Measurements from ENCODE around the gene GMIP. TPM values are rescaled to one million over a fixed set of nuclear protein-coding genes. Genes with fewer than 3 reads are reported as not detected.

GMIP gene
- total RNA-seq, 2 experiments from 2014 or later, result 96.7 to 104 TPM

- no peak for ATAC-seq
- Mint-ChIP-seq H3K4me1 (ENCODE audit: low read depth) (peaks cover 8% of the 10 kb centered on the region), H3K4me3 (no peak overlapping the region), H3K9me3 (ENCODE audit: insufficient read depth) (no peaks in the 10 kb centered on the region), H3K27me3 (ENCODE audit: low read depth) (no peaks in the 10 kb centered on the region), H3K36me3 (ENCODE audit: low read depth) (peaks cover 52% of the 10 kb centered on the region), H3K27ac (no peak overlapping the region)
- CTCF ChIA-PET, result no interaction called here
- no peak for DNase-seq
- POLR2A ChIA-PET, result no interaction called here
These were observed 3.8 kb upstream of the GMIP start for GRCh38 chr19:19647037-19647835.

- CTCF ChIA-PET, result no interaction called here
- H3K4me1 Mint-ChIP-seq (ENCODE audit: low read depth), result peaks cover 16% of the 10 kb centered on the region
- H3K4me3 Mint-ChIP-seq, result no peak overlapping the region
- ATAC-seq, result no peak
- no peak for DNase-seq
- POLR2A ChIA-PET, result interaction anchor here (3.1 kb wide), 1 partner anchor 113 kb away, joined by 14 read pairs; no protein-coding TSS in a partner anchor
- H3K27me3 Mint-ChIP-seq (ENCODE audit: low read depth), result no peaks in the 10 kb centered on the region
- H3K36me3 Mint-ChIP-seq (ENCODE audit: low read depth), result peaks cover 53% of the 10 kb centered on the region
- H3K27ac Mint-ChIP-seq, result peak overlapping the region; percentile 6
- no peaks in the 10 kb centered on the region for H3K9me3 Mint-ChIP-seq (ENCODE audit: insufficient read depth)
These were observed 1.9 kb upstream of the GMIP start for GRCh38 chr19:19645233-19645870.

DNA sequence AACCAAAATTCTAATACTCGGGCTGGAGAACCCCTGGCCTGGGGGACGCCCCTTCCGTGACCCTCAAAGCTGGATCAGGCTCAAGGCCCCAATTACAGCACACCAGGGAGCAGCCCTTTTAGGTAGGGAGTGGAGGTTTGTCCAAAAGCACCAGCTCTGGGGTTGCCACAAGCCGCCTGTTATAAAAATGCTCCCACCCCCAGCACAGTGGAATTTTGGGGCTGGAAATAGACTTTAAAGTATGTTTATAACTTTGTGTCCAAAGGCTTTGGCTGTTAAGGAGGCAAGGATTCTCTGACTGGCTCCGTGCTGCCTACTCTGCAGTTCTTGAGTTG is 564 bp upstream of the GMIP start:
- peak overlapping the region; percentile 98 for H3K4me3 Mint-ChIP-seq
- CTCF ChIA-PET, result interaction anchor here (0.7 to 1.7 kb wide), 17 partner anchors 14 to 153 kb away, joined by 3 to 29 read pairs (median 3); partner anchors contain the start of genes ATP13A1 and YJEFN3
- no peaks in the 10 kb centered on the region for H3K9me3 Mint-ChIP-seq (ENCODE audit: insufficient read depth)
- peaks cover 21% of the 10 kb centered on the region for H3K4me1 Mint-ChIP-seq (ENCODE audit: low read depth)
- ATAC-seq (no peak), DNase-seq (no peak)
- peaks cover 53% of the 10 kb centered on the region for H3K36me3 Mint-ChIP-seq (ENCODE audit: low read depth)
- no peaks in the 10 kb centered on the region for H3K27me3 Mint-ChIP-seq (ENCODE audit: low read depth)
- POLR2A ChIA-PET, result interaction anchor here (0.6 to 3.1 kb wide), 7 partner anchors 8 to 128 kb away, joined by 3 to 14 read pairs (median 3); partner anchors contain the start of genes ATP13A1, NDUFA13, TSSK6 and ZNF101
- H3K27ac Mint-ChIP-seq, result peak overlapping the region; percentile 94

DNA sequence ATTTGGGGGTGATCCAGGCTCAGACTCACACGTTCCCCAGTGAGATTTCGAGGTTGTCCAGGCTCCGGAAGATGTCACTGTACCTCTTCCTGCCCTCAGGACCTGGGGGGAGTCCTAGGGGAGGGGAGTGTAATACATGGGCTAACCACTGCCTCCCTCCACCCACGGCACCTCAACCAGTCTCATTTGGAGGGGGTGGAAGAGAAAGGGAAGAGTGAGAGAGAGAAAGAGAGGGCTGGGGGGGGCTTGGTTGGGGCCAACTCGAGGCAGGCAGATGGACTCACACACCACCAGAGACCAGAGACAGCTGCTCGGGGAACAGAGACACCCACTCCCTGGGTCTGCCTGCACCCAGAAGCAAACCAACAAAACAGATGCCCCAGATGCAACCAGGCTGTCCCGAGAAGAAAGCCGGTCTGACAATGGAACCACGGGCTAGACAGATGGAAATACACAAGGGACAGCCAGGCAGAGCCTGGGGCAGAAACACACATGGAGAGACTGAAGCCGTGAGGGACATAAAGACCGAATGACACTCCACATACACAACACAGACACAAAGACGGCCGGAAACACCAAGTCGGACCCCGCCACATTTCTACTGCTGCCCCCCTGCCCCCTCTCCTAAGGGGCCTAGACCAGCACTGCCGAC is 825 bp downstream of the GMIP start:
- Mint-ChIP-seq H3K36me3 (ENCODE audit: low read depth) (peaks cover 53% of the 10 kb centered on the region), H3K9me3 (ENCODE audit: insufficient read depth) (no peaks in the 10 kb centered on the region), H3K27ac (peak overlapping the region; percentile 94), H3K27me3 (ENCODE audit: low read depth) (no peaks in the 10 kb centered on the region), H3K4me1 (ENCODE audit: low read depth) (peaks cover 21% of the 10 kb centered on the region), H3K4me3 (peak overlapping the region; percentile 98)
- DNase-seq (peak; percentile 63), ATAC-seq (peak; percentile 28)
- ChIA-PET POLR2A (interaction anchor here (0.6 to 0.7 kb wide), 2 partner anchors 51 to 84 kb away, joined by 3 to 4 read pairs; no protein-coding TSS in a partner anchor), CTCF (no interaction called here)

GRCh38 chr19:19637523-19638251 is 5.8 kb downstream of the GMIP start:
- Mint-ChIP-seq H3K4me3 (no peak overlapping the region), H3K4me1 (ENCODE audit: low read depth) (peaks cover 33% of the 10 kb centered on the region), H3K36me3 (ENCODE audit: low read depth) (peaks cover 71% of the 10 kb centered on the region), H3K27ac (no peak overlapping the region), H3K9me3 (ENCODE audit: insufficient read depth) (no peaks in the 10 kb centered on the region), H3K27me3 (ENCODE audit: low read depth) (no peaks in the 10 kb centered on the region)
- POLR2A ChIA-PET, result interaction anchor here (0.6 kb wide), 1 partner anchor 63 kb away, joined by 3 read pairs; no protein-coding TSS in a partner anchor
- no peak for ATAC-seq
- DNase-seq, result no peak
- CTCF ChIA-PET, result no interaction called here

GRCh38 chr19:19637186-19637522 is 6.3 kb downstream of the GMIP start:
- no peaks in the 10 kb centered on the region for H3K9me3 Mint-ChIP-seq (ENCODE audit: insufficient read depth)
- ATAC-seq (no peak), DNase-seq (no peak)
- peaks cover 71% of the 10 kb centered on the region for H3K36me3 Mint-ChIP-seq (ENCODE audit: low read depth)
- no peak overlapping the region for H3K4me3 Mint-ChIP-seq
- ChIA-PET POLR2A (no interaction called here), CTCF (no interaction called here)
- no peak overlapping the region for H3K27ac Mint-ChIP-seq
- peaks cover 32% of the 10 kb centered on the region for H3K4me1 Mint-ChIP-seq (ENCODE audit: low read depth)
- no peaks in the 10 kb centered on the region for H3K27me3 Mint-ChIP-seq (ENCODE audit: low read depth)

DNA sequence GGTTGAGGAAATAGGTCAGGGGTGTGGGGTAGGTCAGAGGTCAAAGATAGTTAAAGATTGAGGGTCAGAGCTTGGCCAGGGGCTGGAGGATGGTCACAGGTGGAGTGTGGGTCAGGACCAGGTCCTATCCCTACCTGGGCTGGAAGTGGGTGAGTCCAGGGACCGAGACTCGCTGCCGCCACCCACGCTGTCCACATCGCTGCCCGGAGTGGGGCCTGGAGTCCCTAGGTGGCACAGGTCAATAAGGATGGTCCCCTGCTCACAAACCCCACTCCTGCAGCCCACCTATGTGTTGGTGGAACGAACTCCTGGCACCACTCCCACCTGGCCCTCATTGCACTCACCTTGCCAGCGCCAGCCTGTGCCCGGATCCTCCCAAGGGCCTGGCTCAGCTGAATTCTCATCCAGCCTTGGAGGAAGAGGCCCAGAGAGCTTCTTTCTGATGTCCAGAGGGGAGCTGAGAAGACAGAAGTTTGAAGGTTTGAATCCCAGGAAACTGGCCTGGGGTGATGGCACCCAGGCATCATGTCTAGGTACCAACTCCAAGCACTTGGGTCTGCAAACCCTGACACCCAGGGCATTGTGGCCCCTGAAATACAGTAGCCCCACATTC is 6.8 kb downstream of the GMIP start:
- Mint-ChIP-seq H3K4me1 (ENCODE audit: low read depth) (peaks cover 27% of the 10 kb centered on the region), H3K36me3 (ENCODE audit: low read depth) (peaks cover 67% of the 10 kb centered on the region), H3K4me3 (no peak overlapping the region), H3K27ac (no peak overlapping the region), H3K27me3 (ENCODE audit: low read depth) (no peaks in the 10 kb centered on the region), H3K9me3 (ENCODE audit: insufficient read depth) (no peaks in the 10 kb centered on the region)
- POLR2A ChIA-PET, result no interaction called here
- no peak for ATAC-seq
- no peak for DNase-seq
- CTCF ChIA-PET, result no interaction called here

- peaks cover 69% of the 10 kb centered on the region for H3K36me3 Mint-ChIP-seq (ENCODE audit: low read depth)
- no peak overlapping the region for H3K4me3 Mint-ChIP-seq
These were observed 8.1 kb downstream of the GMIP start for GRCh38 chr19:19635313-19635702.

GRCh38 chr19:19634516-19635312 is 8.7 kb downstream of the GMIP start:
- peaks cover 68% of the 10 kb centered on the region for H3K36me3 Mint-ChIP-seq (ENCODE audit: low read depth)
- H3K9me3 Mint-ChIP-seq (ENCODE audit: insufficient read depth), result no peaks in the 10 kb centered on the region
- H3K4me1 Mint-ChIP-seq (ENCODE audit: low read depth), result peaks cover 20% of the 10 kb centered on the region
- no peak for ATAC-seq
- DNase-seq, result no peak
- ChIA-PET POLR2A (no interaction called here), CTCF (interaction anchor here (2.0 kb wide), 1 partner anchor 103 kb away, joined by 6 read pairs; no protein-coding TSS in a partner anchor)
- no peak overlapping the region for H3K4me3 Mint-ChIP-seq
- H3K27me3 Mint-ChIP-seq (ENCODE audit: low read depth), result no peaks in the 10 kb centered on the region
- H3K27ac Mint-ChIP-seq, result no peak overlapping the region

More at GRCh38 chr19:19635313-19635702, 8.1 kb downstream of the GMIP start:
- DNase-seq (no peak), ATAC-seq (no peak)
- Mint-ChIP-seq H3K27me3 (ENCODE audit: low read depth) (no peaks in the 10 kb centered on the region), H3K27ac (no peak overlapping the region), H3K9me3 (ENCODE audit: insufficient read depth) (no peaks in the 10 kb centered on the region), H3K4me1 (ENCODE audit: low read depth) (peaks cover 24% of the 10 kb centered on the region)
- CTCF ChIA-PET, result interaction anchor here (0.7 kb wide), 1 partner anchor 103 kb away, joined by 3 read pairs; no protein-coding TSS in a partner anchor
- POLR2A ChIA-PET, result no interaction called here

- H3K36me3 Mint-ChIP-seq (ENCODE audit: low read depth), result peaks cover 69% of the 10 kb centered on the region
- ATAC-seq, result no peak
- H3K9me3 Mint-ChIP-seq (ENCODE audit: insufficient read depth), result no peaks in the 10 kb centered on the region
- H3K4me3 Mint-ChIP-seq, result no peak overlapping the region
- H3K4me1 Mint-ChIP-seq (ENCODE audit: low read depth), result peaks cover 20% of the 10 kb centered on the region
- ChIA-PET CTCF (interaction anchor here (1.0 to 2.0 kb wide), 2 partner anchors 79 to 102 kb away, joined by 5 to 6 read pairs; no protein-coding TSS in a partner anchor), POLR2A (no interaction called here)
- no peak for DNase-seq
- H3K27ac Mint-ChIP-seq, result no peak overlapping the region
- no peaks in the 10 kb centered on the region for H3K27me3 Mint-ChIP-seq (ENCODE audit: low read depth)
These were observed 9.5 kb downstream of the GMIP start for GRCh38 chr19:19633711-19634515.
